COLO668 (cell line): ENCODE measurements around the gene SLCO4A1.

Experiments
- DNase-seq: peaks from one replicate; lab custom pipeline; 2025; ENCODE audit not compliant: unreplicated experiment; lab: John Stamatoyannopoulos, UW

Gene SLCO4A1

GRCh38 chr20:62636446-62636845, 5.9 kb upstream of the SLCO4A1 start:
- DNase-seq: no peak

GRCh38 chr20:62637110-62637509, 5.2 kb upstream of the SLCO4A1 start:
- DNase-seq: no peak

- no peak for DNase-seq
Measured at GRCh38 chr20:62637521-62638054, 4.7 kb upstream of the SLCO4A1 start.

- no peak for DNase-seq
Measured at GRCh38 chr20:62638055-62638570, 4.2 kb upstream of the SLCO4A1 start.

GRCh38 chr20:62638679-62639406, 3.5 kb upstream of the SLCO4A1 start:
- DNase-seq: no peak

- DNase-seq: no peak
Measured at GRCh38 chr20:62639765-62640164, 2.5 kb upstream of the SLCO4A1 start.

- DNase-seq: no peak
Measured at GRCh38 chr20:62640870-62641269, 1.4 kb upstream of the SLCO4A1 start.

- no peak for DNase-seq
Measured at GRCh38 chr20:62641321-62642050, 817 bp upstream of the SLCO4A1 start.

GRCh38 chr20:62642666-62643520, 590 bp downstream of the SLCO4A1 start:
- peak; percentile 82 for DNase-seq

- no peak for DNase-seq
Measured at GRCh38 chr20:62643521-62644043, 1.3 kb downstream of the SLCO4A1 start.

- peak; percentile 86 for DNase-seq
Measured at GRCh38 chr20:62644044-62644795, 1.9 kb downstream of the SLCO4A1 start.

GRCh38 chr20:62644802-62645496, 2.6 kb downstream of the SLCO4A1 start:
- DNase-seq: peak; percentile 30

GRCh38 chr20:62645613-62646012, 3.3 kb downstream of the SLCO4A1 start:
- DNase-seq: no peak

- DNase-seq: peak; percentile 54
Measured at GRCh38 chr20:62646851-62647520, 4.7 kb downstream of the SLCO4A1 start.

- no peak for DNase-seq
Measured at GRCh38 chr20:62647521-62648317, 5.4 kb downstream of the SLCO4A1 start.

GRCh38 chr20:62648318-62648995, 6.2 kb downstream of the SLCO4A1 start:
- no peak for DNase-seq

GRCh38 chr20:62649140-62649539, 6.8 kb downstream of the SLCO4A1 start:
- DNase-seq: no peak
